ENCODE results near the gene BICRA. TPM values are rescaled to one million over a fixed set of nuclear protein-coding genes. Genes with fewer than 3 reads are reported as not detected.

Gene BICRA
- total RNA-seq, 1 experiment from 2014 or later, result 13.1 TPM

DNA sequence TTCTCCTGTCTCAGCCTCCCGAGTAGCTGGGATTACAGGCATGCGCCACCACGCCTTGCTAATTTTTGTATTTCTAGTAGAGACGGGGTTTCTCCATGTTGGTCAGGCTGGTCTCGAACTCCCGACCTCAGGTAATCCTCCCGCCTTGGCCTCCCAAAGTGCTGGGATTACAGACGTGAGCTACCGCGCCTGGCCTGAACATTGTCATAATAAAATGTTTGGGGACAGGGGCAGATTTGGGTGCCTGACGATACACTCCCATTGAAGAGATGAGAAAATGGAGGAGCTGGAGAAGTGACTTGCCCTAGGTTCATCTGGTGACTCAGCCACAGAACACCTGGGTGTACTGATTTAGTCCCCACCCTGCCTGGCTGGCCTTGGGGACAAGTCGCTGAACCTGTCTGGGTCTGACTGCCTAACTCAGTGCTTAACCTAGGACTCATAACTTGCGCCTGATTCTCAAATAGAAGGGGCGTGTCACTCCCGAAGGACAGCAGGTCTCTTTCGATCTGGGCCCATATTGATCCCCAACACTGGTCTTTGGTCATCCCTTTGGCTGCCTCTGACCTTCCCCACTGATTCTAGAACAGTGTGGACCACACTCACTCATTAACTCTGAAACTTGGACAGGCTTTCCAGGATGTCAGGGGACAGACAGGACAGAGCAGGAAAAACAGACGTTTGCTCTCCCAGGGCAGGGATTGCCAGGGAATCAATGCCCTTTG is 7.6 kb upstream of the BICRA start:
- POLR2A ChIA-PET, result interaction anchor here (0.6 to 6.6 kb wide), 14 partner anchors 10 to 1128 kb away, joined by 3 to 118 read pairs (median 9); partner anchors contain the start of genes EHD2, KPTN and NAPA
- Mint-ChIP-seq H3K4me1 (ENCODE audit: insufficient read depth, unreplicated experiment) (peaks cover 25% of the 10 kb centered on the region), H3K27ac (ENCODE audit: low read depth, unreplicated experiment) (peak overlapping the region; percentile 97), H3K27me3 (ENCODE audit: insufficient read depth, unreplicated experiment) (no peaks in the 10 kb centered on the region), H3K9me3 (ENCODE audit: unreplicated experiment) (no peaks in the 10 kb centered on the region), H3K36me3 (ENCODE audit: insufficient read depth, unreplicated experiment) (peaks cover 17% of the 10 kb centered on the region), H3K4me3 (ENCODE audit: unreplicated experiment) (peak overlapping the region; percentile 97)
- BruUV-seq (replicated peaks), result no TSS peak
- intact Hi-C loops (cut with micrococcal nuclease), result loop anchor here (2.0 kb wide), 1 partner anchor 63 kb away; no protein-coding TSS in a partner anchor
- DNase-seq (ENCODE audit: unreplicated experiment), result no peak
- CTCF ChIA-PET, result interaction anchor here (0.6 to 2.0 kb wide), 4 partner anchors 52 to 278 kb away, joined by 3 to 9 read pairs (median 4); partner anchors contain the start of gene NAPA
- no peak for TF ChIP-seq CTCF (IDR thresholded peaks at IDR 0.05; ENCODE audit: unreplicated experiment)

- no TSS peak for BruUV-seq (replicated peaks)
- DNase-seq (ENCODE audit: unreplicated experiment), result no peak
- H3K27me3 Mint-ChIP-seq (ENCODE audit: insufficient read depth, unreplicated experiment), result no peaks in the 10 kb centered on the region
- H3K9me3 Mint-ChIP-seq (ENCODE audit: unreplicated experiment), result no peaks in the 10 kb centered on the region
- H3K27ac Mint-ChIP-seq (ENCODE audit: low read depth, unreplicated experiment), result no peak overlapping the region
- no peak overlapping the region for H3K4me3 Mint-ChIP-seq (ENCODE audit: unreplicated experiment)
- intact Hi-C loops (cut with micrococcal nuclease), result no loop called here
- peaks cover 16% of the 10 kb centered on the region for H3K4me1 Mint-ChIP-seq (ENCODE audit: insufficient read depth, unreplicated experiment)
- ChIA-PET CTCF (interaction anchor here (0.8 to 1.0 kb wide), 2 partner anchors 88 to 103 kb away, joined by 3 to 5 read pairs; no protein-coding TSS in a partner anchor), POLR2A (interaction anchor here (1.0 to 1.1 kb wide), 2 partner anchors 88 to 90 kb away, joined by 3 to 4 read pairs; no protein-coding TSS in a partner anchor)
- no peak for TF ChIP-seq CTCF (IDR thresholded peaks at IDR 0.05; ENCODE audit: unreplicated experiment)
- peaks cover 9% of the 10 kb centered on the region for H3K36me3 Mint-ChIP-seq (ENCODE audit: insufficient read depth, unreplicated experiment)
Measured at GRCh38 chr19:47603706-47604565, 5.0 kb upstream of the BICRA start.

DNA sequence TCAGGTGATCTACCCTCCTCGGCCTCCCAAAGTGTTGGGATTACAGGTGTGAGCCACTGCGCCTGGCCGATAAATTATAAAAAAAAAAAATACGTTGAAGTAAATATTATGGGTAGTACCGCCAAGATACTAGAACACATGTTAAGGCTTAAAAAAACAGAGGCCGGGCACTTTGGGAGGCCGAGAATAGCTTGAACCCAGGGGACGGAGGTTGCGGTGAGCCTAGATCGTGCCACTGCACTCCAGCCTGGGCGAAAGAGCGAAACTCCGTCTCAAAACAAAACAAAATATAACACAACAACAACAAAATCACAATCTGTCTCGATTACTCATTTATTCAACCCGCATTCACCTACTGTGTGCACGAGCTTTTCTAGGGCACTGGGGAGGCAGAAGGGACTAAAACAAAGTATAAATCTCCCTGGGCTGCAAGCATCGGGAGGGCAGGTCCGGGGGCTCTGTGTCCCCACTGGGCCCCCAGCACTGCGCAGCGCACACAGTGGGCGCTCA is 1.3 kb upstream of the BICRA start:
- H3K27ac Mint-ChIP-seq (ENCODE audit: low read depth, unreplicated experiment), result no peak overlapping the region
- DNase-seq (ENCODE audit: unreplicated experiment), result no peak
- intact Hi-C loops (cut with micrococcal nuclease), result loop anchor here (1.0 to 5.0 kb wide), 3 partner anchors 91 to 170 kb away; partner anchors contain the start of gene NAPA
- no TSS peak for BruUV-seq (replicated peaks)
- ChIA-PET CTCF (interaction anchor here (0.5 to 1.1 kb wide), 5 partner anchors 18 to 1567 kb away, joined by 3 to 6 read pairs (median 4); partner anchors contain the start of genes IGFL4 and NAPA), POLR2A (interaction anchor here (0.7 to 3.7 kb wide), 7 partner anchors 8 to 168 kb away, joined by 3 to 54 read pairs (median 7); partner anchors contain the start of genes KPTN and NAPA)
- peaks cover 12% of the 10 kb centered on the region for H3K36me3 Mint-ChIP-seq (ENCODE audit: insufficient read depth, unreplicated experiment)
- H3K4me3 Mint-ChIP-seq (ENCODE audit: unreplicated experiment), result peak overlapping the region; percentile 84
- peaks cover 15% of the 10 kb centered on the region for H3K4me1 Mint-ChIP-seq (ENCODE audit: insufficient read depth, unreplicated experiment)
- H3K27me3 Mint-ChIP-seq (ENCODE audit: insufficient read depth, unreplicated experiment), result no peaks in the 10 kb centered on the region
- TF ChIP-seq CTCF (IDR thresholded peaks at IDR 0.05; ENCODE audit: unreplicated experiment), result no peak
- no peaks in the 10 kb centered on the region for H3K9me3 Mint-ChIP-seq (ENCODE audit: unreplicated experiment)

Data from MCF 10A (cell line).